Measurements from ENCODE around the gene NOS3. TPM values are rescaled to one million over a fixed set of nuclear protein-coding genes. Genes with fewer than 3 reads are reported as not detected.

Gene NOS3
- total and polyA plus RNA-seq, 2 of the 13 experiments (the other 11 are each of a cell fraction or from before 2014, with no cell fraction given) = 3.7 to 7.5 TPM

- no peak for TF ChIP-seq REST (IDR thresholded peaks at IDR 0.05; ENCODE audit: borderline replicate concordance in 1 of 2, low read depth in 1 of 2, low read length in 2 of 2)
- TF ChIP-seq ZSCAN21 (CRISPR knock-in tag; IDR thresholded peaks at IDR 0.05; ENCODE audit: borderline replicate concordance) = 0 out of 2 replicates have a peak, but pooled peaks have one; percentile 23
- TF ChIP-seq NAIF1 (CRISPR knock-in tag; IDR thresholded peaks at IDR 0.05; ENCODE audit: borderline replicate concordance) = peak; percentile 53; the same call in 1 of the 2 replicates
- 0 out of 2 replicates have a peak, but pooled peaks have one; percentile 5 for TF ChIP-seq PHF8 (CRISPR knock-in tag; IDR thresholded peaks at IDR 0.05)
- no peak for TF ChIP-seq NFE2L2 (IDR thresholded peaks at IDR 0.05; ENCODE audit: low read length)
- 0 out of 2 replicates have a peak, but pooled peaks have one; percentile 30 for TF ChIP-seq FOXP4 (CRISPR knock-in tag; IDR thresholded peaks at IDR 0.05)
- 0 out of 2 replicates have a peak, but pooled peaks have one; percentile 2 for TF ChIP-seq MAX (IDR thresholded peaks at IDR 0.05)
- TF ChIP-seq MTERF4 (CRISPR knock-in tag; IDR thresholded peaks at IDR 0.05) = 0 out of 2 replicates have a peak, but pooled peaks have one; percentile 24
- no peak for TF ChIP-seq ZNF703 (CRISPR knock-in tag; IDR thresholded peaks at IDR 0.05; ENCODE audit: borderline replicate concordance)
- 0 out of 2 replicates have a peak, but pooled peaks have one; percentile 4 for TF ChIP-seq ETV5 (CRISPR knock-in tag; IDR thresholded peaks at IDR 0.05; ENCODE audit: borderline replicate concordance)
- TF ChIP-seq MIXL1 (CRISPR knock-in tag; IDR thresholded peaks at IDR 0.05) = 0 out of 2 replicates have a peak, but pooled peaks have one; percentile 7
- TF ChIP-seq ZNF770 (CRISPR knock-in tag; IDR thresholded peaks at IDR 0.05) = 0 out of 2 replicates have a peak, but pooled peaks have one; percentile 16
- TF ChIP-seq ZNF414 (CRISPR knock-in tag; IDR thresholded peaks at IDR 0.05) = 0 out of 2 replicates have a peak, but pooled peaks have one; percentile 7
- TF ChIP-seq POLR2AphosphoS5 (IDR thresholded peaks at IDR 0.05; ENCODE audit: low read depth, low read length) = no peak
- TF ChIP-seq ZBTB34 (CRISPR knock-in tag; IDR thresholded peaks at IDR 0.05) = 0 out of 2 replicates have a peak, but pooled peaks have one; percentile 52
These were observed 68.1 kb downstream of the NOS3 start (continued) for GRCh38 chr7:151058781-151059366.
